DND-41 (cell line): ENCODE data around the gene CLECL1.

Source experiments
- CTCF ChIP-seq: IDR thresholded peaks from 2 replicates; pipeline ENCODE4 v1.5.1; 2012; ENCODE audit warnings: borderline replicate concordance, low read length, moderate library complexity, mild to moderate bottlenecking; ENCODE audit not compliant: poor library complexity, severe bottlenecking; ENCODE audit errors: extremely low read depth
- EZH2 ChIP-seq: IDR thresholded peaks from 3 replicates; pipeline ENCODE4 v1.6.1; 2012; ENCODE audit warnings: borderline replicate concordance, low read depth, mild to moderate bottlenecking, moderate library complexity, low read length, inconsistent platforms; ENCODE audit not compliant: severe bottlenecking

GRCh38 chr12:9736936-9737705 lies 4.2 kb upstream of the CLECL1 start:
- no peak for TF ChIP-seq CTCF
- TF ChIP-seq EZH2 = no peak
